HG03565 (cell line): ENCODE data around the gene AGK.
A peak's percentile ranks its signal among the peaks of the same experiment; 100 is the strongest.
"Not testable (repeated sequence)": the region's sequence is repeated elsewhere in the genome, so short reads cannot be mapped to it uniquely, and the experiment has no call there.

Experiments used
- ATAC-seq: cut with Tn5 transposase; IDR thresholded peaks from one replicate; pipeline ENCODE4 v1.9.1; 2021; ENCODE audit warnings: mild to moderate bottlenecking, moderate library complexity; ENCODE audit not compliant: unreplicated experiment

The AGK gene

DNA sequence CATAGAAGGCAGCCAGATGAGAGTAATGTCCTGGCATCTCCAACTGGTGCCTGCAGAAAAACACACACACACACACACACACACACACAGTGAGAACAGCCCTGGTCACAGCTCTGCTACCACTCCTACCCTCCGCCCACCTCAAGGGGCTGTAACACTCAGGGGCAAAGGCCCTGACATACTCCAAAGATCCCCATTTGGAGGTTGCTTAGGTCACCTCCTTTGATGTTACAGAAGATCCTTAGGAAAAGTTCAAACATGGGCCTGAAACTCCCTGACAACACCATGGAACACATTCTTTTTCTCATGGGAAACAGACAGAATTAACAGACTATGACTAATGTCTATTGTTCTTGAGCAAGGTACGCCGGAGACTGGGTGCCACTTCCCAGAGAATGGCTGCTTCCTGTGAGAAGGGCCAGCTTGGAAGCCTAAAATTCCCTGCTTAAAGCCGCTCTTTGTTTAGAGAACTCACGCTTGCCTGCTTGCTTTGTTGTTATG, 123.0 kb downstream of the AGK start:
- ATAC-seq, result no peak

DNA sequence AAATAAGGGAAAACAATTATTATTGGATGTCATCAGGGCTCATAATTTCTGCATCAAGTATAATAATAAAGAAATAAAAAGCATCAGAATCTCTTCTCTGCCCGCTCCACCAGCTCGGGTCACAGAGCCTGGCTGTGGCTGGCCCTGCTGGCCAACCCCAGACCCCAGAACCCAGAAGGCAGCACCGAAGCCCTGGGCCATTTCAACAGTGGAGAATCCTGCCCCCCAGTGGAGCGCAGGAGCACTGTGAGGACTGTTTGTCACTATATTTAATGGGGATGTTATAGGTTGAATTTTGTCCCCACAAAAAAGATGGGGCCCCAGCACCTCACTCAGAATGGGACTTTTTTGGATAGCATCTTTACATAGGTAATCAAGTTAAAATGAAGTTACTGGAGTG, 123.5 kb downstream of the AGK start:
- ATAC-seq, result no peak

DNA sequence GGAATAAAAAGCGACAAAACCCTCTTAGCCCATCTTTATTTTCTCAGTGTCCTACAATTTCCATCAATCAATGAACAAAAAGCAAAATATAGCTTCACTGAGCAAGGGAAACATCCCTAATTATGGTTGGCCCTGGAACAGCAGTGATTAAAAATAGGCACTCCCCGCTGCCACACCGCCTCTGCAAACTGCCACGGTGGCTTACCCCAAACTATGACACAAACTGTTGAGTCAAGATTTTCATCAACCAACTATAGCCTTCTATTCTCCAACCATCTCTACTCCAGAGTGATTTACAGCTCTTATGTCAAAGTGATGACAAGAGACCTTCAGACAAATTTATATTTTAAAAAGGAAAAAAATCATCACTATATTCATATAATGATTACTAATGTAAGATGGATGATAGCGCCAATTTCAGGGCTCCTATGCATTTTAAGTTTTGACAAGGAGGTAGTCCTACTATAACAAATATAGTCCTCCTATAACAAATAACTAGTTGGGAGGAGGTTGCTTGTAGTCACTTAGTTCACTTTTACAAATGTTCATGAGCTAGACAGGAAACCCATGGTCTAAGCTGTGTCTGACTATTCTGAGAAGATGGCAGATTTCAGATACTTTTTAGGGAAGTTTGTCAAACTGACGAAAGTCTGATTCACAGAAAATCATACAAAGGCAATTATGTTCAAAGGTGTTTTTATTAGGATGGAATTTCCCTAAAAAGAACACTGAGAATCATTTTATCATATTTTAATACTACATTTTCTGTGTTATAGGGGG, 124.4 kb downstream of the AGK start:
- no peak for ATAC-seq

DNA sequence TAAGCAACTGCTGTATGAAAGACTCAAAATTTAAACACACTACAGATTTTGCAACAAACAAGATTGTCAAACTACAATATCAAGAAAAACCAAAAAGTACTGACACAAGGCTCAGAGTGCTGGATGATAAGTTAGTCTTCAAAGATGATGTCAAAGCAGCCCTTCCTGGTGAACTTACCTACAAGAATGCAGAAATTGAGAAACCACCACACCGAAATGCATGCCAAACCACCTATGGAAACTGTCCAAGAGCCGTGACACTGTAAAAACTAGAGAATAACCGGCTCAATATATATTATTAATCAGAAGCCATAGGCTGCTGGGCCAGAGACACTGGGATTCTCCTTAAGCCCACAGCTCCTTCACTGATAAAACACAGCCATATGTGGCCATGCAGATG, 125.4 kb downstream of the AGK start:
- no peak for ATAC-seq

DNA sequence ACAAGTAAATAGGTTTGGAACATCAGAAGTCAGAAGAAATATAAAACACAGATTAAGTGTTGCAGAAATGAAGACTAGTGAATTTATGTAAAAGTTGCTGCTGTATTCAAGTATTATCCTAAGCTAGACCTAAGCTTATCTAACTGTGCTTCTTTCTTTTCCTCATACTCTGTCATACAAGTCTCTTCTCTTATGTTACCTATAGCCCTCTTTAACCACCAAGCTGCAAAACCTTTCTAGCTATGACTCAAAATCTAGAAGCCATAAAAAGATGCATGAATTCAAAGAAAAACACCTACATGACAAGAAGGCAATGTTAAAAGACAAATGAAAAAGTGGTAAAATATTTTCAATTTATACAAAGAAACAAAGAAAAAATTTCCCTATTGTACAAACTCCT, 127.8 kb downstream of the AGK start:
- peak; percentile 82 for ATAC-seq

DNA sequence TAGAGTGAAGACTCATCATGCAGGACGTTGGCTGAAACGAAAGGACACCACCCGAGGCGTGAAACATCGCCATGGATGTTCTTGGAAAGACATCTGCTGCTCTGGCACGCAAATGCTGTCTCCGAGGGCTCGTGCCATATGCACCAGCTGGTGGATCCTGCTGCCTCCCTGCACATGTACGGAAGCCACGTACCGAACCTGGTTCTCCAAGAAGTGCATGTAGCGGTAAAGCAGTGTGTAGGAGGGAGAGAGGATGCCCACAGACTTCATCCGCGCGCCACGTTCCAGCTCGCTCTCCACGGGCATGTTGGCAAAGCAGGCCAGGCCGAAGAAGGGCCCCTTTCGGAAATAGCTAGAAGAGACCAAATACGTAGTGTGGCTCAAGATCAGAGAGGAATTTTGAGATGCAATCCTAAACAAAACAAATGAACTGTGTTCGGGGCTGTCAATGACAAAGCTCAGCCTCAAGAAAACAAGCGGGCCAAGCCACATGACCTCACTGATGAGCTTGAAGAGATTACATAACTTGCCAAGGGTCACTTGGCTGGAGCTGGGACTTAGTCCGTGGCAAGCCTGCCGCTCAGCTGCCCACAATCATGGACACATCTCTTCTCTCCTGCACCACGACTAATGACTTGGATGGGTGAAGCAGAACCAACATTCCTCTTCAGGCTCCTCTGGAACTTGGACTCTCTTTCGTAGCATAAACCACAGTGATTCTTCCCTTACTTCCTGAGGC, 134.2 kb downstream of the AGK start:
- ATAC-seq, result no peak

DNA sequence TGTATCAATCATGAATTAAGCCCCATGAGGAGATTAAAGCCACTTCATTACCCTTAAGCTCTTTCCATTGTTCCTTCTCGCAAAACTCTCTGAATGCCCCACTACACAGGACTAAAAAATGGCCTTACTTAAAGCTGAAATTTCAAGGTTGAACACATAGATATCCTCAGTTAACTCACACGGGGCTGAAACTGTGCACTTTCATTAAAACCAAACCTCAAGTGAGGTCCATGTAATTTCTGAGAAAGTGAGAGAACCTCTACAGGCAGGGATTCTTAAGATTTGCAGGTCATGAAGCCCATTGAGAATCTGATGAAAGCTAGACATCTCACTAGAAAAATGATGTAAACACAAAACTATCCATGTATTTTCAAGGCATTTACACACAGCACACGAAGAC, 134.9 kb downstream of the AGK start:
- ATAC-seq, result no peak

DNA sequence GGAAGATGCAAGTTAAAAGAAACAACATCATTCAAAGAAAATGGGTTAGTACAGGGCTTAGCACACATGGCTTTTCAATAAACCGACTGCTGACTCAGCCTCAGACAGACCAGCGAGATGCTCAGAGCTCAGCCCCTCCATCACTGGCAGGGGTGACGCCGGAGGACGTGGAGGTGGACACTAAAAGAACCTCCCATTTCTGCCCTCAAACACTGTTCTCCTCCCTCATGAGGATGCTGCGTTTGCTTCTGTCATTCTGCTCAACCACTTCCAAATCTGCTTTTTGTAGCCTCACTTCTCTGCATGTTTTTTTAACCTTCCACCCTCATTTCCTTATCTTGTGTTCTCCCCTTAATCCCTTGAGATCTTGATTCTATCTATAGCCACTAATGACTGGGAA, 135.5 kb downstream of the AGK start:
- no peak for ATAC-seq

DNA sequence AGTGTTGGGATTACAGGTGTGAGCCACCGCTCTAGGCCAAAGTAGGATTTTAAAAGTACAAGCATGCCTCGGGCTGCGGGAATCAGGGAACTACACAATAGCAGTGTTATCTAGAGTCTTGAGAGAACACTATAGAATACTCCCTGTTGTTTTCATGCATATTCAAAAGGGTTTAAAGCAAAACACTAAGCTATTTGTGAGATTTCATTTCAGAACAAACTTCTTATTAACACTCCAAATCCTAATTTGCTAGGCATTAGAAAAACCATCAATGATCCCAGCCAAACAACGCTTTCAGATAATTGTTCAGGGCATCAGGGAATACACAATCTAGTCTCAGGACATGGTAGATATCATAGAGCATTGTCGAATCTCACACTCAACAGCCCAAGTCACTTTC, 136.8 kb downstream of the AGK start:
- no peak for ATAC-seq

DNA sequence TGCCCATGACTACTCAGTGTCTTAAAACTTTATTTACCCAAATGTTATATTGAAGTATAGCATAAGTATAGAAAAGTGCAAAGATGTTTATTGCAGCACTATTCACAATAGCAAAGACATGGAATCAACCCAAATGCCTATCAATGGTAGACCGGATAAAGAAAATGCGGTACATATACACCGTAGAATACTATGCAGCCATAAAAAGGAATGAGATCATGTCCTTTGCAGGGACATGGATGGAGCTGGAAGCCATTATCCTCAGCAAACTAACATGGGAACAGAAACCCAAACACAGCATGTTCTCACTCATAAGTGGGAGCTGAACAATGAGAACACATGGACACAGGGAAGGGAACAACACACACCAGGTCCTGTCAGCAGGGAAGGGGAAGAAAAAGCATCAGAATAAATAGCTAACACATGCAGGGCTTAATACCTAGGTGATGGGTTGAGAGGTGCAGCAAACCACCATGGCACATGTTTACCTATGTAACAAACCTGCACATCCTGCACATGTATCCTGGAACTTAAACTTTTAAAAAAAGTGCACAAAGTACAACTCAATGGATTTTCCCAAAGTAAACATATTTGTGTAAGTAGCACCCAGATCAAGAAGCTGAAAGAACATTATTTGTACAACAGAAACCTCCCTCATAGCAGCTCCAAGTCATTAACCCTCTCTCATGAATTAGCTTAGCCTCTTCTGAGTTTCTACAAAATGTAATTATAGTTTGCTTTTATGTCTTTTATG, 138.0 kb downstream of the AGK start:
- ATAC-seq, result not testable (repeated sequence)

DNA sequence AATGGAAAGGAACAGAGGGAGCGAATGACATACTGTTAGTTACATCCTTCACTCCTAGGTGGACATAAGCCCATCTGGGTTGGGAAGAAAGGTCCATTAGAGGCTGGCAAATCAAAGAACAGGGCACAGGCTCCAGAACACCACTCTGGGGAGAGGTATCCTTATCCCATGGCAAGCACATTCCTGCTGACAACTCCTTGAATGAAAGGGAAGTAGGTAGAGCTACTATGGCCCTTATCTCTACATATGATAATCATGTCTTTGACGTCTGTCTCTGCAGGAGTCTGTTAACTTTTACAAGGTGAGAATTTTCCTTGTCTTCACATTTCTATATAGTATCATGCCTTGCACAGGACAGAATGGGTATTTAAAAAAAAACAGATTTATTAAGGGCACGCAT, 140.3 kb downstream of the AGK start:
- no peak for ATAC-seq

DNA sequence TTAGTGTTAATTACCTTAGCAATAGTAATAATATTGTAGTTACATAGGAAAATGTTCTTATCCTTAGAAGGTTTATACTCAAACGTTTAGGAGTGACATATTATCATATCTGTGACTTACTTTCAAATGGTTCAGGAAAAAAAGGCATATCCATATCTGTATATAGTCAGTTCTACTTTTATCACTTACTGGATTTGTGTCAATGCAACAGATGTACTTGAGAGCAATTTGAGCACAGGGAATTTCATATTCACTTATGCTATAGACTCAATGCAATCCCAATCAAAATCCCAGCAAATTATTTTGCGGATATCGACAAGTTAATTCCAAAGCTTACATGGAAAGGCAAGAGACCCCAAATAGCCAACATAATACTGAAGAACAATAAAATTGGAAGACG, 140.8 kb downstream of the AGK start:
- ATAC-seq, result no peak

DNA sequence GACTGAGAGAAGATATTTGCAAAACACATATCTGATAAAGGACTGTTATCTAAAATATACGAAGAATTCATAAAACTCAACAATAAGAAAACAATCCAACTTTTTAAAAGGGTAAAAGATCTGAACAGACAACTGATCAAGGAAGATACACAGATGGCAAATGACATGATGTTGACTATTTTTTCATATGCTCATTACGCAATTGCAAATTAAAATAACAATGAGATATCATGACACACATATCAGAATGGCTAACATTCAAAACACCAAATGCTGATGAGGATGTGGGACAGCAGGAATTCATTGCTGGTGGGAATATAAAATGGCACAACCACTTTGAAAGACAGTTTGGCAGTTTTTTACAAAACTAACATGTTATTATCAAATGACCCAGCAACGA, 141.9 kb downstream of the AGK start:
- no peak for ATAC-seq

DNA sequence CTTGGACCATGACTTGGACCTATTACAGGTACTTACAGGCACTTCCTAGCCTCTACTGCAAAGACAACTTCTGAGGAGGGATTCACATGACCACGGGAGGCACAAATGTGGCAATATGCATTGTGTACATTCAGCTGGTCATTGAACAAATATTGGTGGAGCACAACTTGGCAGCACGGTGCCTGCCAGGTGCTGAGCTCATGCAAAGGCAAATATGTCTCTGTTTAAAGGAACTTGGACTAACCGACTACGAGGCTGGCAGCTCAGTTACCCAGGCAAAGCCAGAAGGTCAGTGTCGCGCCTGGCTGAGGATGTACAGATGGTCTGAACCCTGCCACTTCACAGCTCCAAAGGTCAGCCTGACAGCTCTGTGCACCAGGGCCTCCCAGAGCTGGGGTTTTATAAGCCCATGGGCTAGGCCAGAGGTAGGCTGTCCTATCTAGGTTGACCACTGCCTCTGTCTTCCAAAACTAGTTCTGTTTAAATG, 144.6 kb downstream of the AGK start:
- ATAC-seq, result no peak

DNA sequence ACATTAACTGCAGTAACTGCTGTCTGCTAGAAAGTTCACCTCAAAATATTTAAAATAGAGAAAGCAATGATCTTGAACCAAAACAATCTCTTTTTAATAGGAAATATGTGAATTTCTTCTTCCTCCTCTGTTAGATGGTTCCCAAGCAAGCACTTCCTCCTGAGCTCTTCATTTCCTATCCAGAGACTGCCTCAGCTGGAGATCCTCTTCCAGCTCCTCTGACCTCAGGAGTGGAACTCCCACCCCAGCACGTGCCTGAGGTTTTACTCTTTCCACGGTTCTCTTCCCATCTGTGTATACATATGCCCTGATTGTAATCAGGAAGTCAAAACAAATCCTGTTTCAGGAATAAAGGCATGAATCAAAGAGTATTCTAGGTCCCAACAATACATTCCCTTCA, 145.1 kb downstream of the AGK start:
- no peak for ATAC-seq

DNA sequence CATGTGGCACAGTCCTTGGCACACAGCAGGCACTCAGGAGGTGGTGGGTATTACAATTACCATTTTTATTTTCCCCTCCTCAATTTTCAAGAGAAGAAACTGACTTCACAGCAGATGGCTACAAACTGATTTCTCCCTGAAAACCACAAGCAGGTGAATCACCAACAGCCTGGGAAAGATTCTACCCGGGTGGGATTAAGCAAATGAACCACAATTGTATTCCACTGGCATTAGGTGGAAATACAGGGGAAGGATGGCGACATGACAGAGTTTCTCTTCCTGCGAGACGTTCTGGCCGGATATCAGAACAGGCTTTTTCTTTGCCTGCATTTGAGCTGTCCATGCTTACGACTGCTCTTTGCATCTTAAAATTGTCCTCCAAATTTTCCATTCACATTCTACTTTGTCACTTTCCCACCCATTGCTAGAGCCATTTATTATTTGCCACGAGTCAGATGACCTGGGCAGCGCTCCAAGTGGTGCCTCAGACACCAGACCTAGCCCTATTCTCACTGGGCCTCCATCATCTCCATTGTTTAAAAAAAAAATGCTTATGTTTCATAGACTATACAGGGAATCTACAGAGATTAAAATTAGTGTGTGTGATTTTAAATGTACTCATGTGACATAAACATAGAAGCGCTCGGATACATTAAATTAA, 146.1 kb downstream of the AGK start:
- no peak for ATAC-seq

DNA sequence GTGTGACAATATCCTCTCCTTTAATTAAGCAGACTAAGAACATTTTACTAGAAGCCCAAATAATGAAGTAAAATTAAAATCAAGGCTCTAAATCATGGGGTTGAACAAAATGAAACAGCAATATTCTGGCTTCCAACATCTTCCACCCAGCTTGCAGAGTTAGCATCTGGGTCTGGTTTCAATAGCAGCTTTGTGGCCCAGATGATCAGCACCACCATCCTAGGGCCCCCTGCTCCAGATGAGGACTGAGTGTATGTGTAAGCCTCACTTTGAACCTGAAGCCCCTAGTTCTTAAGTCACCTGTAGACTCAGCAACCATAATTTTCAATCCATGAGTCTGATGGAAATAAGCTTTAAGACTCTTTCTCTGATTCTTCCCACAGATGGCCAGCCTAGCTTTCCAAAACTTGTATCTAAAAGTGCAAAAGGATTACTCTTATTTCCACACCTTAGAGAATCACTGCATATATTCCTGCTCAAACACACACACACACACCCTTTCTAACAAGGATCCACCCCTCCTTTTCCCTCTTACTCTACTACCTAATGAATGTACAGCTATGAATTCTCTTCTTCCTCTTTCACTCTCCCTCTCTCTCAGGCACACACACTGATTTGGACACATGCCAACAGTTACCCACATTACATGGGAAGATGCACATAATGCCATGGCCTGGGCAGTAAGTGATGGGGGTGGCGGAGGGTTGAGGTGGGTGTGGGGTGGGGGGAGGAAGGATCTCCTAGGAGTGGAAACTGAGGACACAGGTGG, 147.2 kb downstream of the AGK start:
- ATAC-seq, result no peak

DNA sequence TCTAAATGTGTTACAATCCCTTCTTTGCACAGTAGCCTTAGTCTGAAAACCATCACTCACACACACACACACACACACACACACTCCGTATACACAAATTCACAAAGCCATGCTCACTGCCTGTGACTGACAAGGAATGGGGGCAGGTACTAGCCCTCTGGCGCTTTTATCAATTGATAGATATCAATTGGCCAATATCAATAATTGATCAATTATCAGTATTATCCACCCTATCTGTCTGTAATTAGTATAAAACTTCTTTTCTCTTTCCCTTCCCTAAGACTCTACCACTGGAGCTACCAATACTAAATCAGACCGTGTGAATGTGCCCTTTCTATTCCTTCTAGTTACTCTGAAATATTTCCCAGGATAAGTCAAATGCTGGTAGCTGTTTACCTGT, 148.7 kb downstream of the AGK start:
- ATAC-seq, result no peak

DNA sequence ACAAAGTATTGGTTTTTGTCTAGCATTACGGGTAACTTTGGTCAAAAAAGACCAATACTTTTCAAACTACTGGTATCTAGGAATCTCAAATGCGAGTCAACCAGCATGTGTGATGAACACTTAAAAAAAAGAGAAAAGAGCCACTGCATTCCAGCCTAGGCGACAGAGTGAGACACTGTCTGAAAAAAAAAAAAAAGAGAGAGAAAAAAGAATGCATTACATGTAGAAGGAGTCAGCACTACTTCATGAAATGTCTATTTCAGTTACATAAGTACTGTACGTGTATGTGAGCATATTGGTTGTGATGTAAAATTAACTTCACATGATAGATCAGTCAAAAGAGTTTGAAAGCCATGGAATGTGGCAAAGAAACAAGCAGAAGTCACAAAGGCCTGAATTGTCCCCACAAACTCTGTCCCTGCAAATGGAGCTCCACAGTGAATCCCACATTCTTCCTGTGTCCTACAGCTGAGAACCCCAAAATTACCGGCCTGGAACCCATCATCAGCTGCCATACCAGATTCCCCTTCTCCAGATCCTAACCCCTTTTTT, 149.2 kb downstream of the AGK start:
- no peak for ATAC-seq

DNA sequence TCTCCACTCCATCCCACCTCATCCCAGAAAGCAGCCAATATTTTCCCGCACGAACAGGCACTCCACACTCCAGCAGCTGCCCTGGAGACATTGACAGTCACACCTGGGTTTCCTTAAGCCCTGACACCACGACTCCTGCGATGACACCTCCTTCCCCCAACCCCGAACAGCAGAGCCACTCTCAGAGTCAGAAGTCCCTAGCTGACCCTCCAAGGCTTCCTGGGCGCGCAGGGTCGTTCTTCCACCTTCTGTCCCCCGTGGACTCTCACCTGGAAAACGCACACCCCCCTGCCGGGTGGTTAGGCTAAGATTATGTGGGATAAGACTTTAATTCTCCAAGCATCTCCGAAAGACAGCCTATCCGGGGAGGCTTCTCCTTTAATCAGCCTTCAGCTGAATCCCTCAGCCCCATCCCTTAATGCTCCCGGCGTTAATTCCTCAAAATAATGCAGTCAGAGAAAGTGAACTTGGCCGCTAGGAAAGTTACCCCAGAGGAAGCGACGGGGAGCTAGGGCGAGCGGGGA, 149.7 kb downstream of the AGK start:
- no peak for ATAC-seq
